HL-60 (cell line): ENCODE results near the gene SAFB2.

Experiments used
- DNase-seq, 2 experiments: peaks; one replicate each; pipeline ENCODE4 v3.0.0-alpha.2; 2010 to 2020; ENCODE audit warnings: low read depth in 1 of 2, low spot score in 1 of 2
- H3K27ac ChIP-seq: fragments of 250-450 bp; sonication (Bioruptor Pico); replicated peaks from 2 replicates; pipeline ENCODE4 v1.5.1; 2020; ENCODE audit warnings: mild to moderate bottlenecking, moderate library complexity
- H3K27me3 ChIP-seq: fragments of 250-450 bp; sonication (Bioruptor Pico); 2 replicates; pipeline ENCODE4 v1.5.1; 2021; ENCODE audit warnings: mild to moderate bottlenecking, moderate library complexity; ENCODE audit not compliant: insufficient read depth, poor library complexity, severe bottlenecking
- H3K4me3 ChIP-seq: replicated peaks from 2 replicates; pipeline ENCODE4 v1.5.1; 2011; ENCODE audit warnings: mild to moderate bottlenecking, control low read depth, low read length; ENCODE audit not compliant: insufficient read depth
- GABPA ChIP-seq: IDR thresholded peaks from 2 replicates; pipeline ENCODE4 v1.6.1; 2012; ENCODE audit warnings: low read depth
- POLR2AphosphoS5 ChIP-seq: IDR thresholded peaks from 2 replicates; pipeline ENCODE4 v1.6.1; 2012; ENCODE audit warnings: low read depth
- SPI1 ChIP-seq: IDR thresholded peaks from 2 replicates; pipeline ENCODE4 v1.6.1; 2012; ENCODE audit warnings: low read depth, mild to moderate bottlenecking, borderline replicate concordance
- TF ChIP-seq, protein P1 (sequence below): IDR thresholded peaks from 2 replicates; pipeline ENCODE4 v1.6.1; 2012; ENCODE audit warnings: low read depth; ENCODE audit not compliant: insufficient replicate concordance
- TF ChIP-seq, protein P2 (sequence below): IDR thresholded peaks from one replicate; pipeline ENCODE4 v1.5.1; 2011; ENCODE audit warnings: low read length, control low read depth, inconsistent platforms; ENCODE audit not compliant: insufficient read depth

SAFB2 gene

DNA sequence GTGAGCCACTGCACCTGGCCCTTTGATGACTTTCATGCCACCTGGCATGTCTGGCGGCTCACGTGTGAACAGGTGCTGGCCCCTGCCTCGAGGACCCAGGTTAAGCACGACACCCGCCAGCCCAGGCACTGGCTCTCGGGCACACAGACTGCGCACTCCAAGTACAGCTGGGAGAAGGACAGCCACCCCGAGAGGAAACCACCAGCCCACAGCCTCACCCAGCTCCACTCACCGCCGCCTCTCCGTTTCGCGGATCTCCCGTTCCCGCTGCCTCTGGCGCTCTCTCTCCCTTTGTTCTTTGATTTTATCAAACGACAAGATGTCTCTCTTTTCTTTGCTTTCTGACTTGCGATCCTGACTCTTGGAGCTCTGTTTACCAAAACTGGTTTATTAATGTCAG, 27.4 kb downstream of the SAFB2 start:
- TF ChIP-seq, protein P1, sequence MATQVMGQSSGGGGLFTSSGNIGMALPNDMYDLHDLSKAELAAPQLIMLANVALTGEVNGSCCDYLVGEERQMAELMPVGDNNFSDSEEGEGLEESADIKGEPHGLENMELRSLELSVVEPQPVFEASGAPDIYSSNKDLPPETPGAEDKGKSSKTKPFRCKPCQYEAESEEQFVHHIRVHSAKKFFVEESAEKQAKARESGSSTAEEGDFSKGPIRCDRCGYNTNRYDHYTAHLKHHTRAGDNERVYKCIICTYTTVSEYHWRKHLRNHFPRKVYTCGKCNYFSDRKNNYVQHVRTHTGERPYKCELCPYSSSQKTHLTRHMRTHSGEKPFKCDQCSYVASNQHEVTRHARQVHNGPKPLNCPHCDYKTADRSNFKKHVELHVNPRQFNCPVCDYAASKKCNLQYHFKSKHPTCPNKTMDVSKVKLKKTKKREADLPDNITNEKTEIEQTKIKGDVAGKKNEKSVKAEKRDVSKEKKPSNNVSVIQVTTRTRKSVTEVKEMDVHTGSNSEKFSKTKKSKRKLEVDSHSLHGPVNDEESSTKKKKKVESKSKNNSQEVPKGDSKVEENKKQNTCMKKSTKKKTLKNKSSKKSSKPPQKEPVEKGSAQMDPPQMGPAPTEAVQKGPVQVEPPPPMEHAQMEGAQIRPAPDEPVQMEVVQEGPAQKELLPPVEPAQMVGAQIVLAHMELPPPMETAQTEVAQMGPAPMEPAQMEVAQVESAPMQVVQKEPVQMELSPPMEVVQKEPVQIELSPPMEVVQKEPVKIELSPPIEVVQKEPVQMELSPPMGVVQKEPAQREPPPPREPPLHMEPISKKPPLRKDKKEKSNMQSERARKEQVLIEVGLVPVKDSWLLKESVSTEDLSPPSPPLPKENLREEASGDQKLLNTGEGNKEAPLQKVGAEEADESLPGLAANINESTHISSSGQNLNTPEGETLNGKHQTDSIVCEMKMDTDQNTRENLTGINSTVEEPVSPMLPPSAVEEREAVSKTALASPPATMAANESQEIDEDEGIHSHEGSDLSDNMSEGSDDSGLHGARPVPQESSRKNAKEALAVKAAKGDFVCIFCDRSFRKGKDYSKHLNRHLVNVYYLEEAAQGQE: no peak
- TF ChIP-seq GABPA (no peak), SPI1 (no peak), POLR2AphosphoS5 (no peak; the same call in 1 of the 2 replicates)
- TF ChIP-seq, protein P2, sequence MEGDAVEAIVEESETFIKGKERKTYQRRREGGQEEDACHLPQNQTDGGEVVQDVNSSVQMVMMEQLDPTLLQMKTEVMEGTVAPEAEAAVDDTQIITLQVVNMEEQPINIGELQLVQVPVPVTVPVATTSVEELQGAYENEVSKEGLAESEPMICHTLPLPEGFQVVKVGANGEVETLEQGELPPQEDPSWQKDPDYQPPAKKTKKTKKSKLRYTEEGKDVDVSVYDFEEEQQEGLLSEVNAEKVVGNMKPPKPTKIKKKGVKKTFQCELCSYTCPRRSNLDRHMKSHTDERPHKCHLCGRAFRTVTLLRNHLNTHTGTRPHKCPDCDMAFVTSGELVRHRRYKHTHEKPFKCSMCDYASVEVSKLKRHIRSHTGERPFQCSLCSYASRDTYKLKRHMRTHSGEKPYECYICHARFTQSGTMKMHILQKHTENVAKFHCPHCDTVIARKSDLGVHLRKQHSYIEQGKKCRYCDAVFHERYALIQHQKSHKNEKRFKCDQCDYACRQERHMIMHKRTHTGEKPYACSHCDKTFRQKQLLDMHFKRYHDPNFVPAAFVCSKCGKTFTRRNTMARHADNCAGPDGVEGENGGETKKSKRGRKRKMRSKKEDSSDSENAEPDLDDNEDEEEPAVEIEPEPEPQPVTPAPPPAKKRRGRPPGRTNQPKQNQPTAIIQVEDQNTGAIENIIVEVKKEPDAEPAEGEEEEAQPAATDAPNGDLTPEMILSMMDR: no peak
- H3K4me3 ChIP-seq: no peak overlapping the region
- DNase-seq: no peak
- no peaks in the 10 kb centered on the region for H3K27me3 ChIP-seq
- H3K27ac ChIP-seq: no peak overlapping the region

DNA sequence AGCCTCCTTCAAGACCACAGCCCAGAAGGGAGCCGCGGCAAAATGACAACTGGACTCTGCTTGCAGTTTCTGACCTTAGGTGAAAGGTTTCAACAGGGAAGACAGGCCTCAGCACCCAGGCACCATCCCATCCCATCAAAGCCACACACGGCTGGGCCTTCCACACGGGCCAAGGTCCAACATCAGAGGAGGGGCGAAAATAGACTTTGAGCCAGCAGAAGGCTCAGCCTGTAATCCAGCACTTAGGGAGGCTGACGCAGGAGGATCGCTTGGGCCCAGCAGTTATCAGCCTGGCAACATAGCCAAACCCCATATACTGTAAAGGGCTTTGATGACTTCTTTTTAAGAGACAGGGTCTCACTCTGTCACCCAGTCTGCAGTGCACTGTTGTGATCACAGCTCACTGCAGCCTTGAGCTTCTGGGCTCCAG, 28.0 kb downstream of the SAFB2 start:
- TF ChIP-seq, protein P2: no peak
- TF ChIP-seq POLR2AphosphoS5 (no peak; the same call in 1 of the 2 replicates), SPI1 (no peak), GABPA (no peak)
- TF ChIP-seq, protein P1: no peak
- H3K27ac ChIP-seq: no peak overlapping the region

DNA sequence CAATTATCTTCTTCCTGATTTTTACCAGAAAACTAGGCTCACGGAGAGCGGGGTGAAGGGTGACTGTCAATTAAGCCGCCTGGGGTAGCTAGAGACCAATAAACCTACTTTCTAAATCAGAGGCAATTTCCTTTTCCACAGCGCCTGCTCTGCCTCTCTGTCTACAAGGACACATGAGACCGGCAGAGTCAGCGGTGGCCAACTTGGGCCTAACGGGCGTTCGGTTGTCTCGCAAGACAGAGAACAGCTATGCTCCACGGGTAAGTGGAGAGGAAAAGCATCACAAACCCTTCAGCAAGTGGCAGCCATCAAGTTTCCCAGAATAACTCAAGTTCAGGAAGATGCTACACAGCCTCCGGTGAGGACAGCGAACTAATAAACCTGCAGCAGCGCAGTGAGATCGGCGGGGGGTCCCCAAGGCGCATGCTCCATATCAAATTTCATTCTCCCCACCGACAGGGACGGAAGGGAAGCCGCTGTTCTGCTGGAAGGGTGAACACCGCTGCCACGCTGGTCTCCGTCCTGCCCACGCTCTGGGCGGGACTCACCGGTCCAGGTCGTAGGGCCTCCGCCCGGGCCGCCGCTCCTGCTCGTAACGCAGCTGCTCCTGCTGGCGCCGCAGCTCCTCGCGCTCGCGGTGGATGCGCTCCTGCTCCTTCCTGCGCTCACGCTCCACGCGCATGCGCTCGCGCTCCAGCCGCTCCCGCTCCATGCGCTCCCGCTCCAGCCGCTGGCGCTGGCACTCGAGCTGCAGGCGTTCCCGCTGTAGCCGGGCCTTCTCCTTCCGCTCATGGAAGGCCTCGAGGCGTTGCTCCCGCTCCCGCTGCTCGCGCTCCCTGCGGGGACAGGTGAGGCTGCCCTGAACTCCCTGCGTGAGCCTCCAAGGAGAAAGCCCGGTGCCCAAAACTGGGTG, 29.0 kb downstream of the SAFB2 start:
- Histone ChIP-seq H3K27me3 (no peaks in the 10 kb centered on the region), H3K27ac (no peak overlapping the region), H3K4me3 (no peak overlapping the region)
- DNase-seq: no peak
- TF ChIP-seq, protein P2: no peak
- TF ChIP-seq POLR2AphosphoS5 (no peak), SPI1 (no peak), GABPA (no peak)
- TF ChIP-seq, protein P1: no peak

More for the DNA sequence above, 28.0 kb downstream of the SAFB2 start:
- Histone ChIP-seq H3K27me3 (no peaks in the 10 kb centered on the region), H3K4me3 (no peak overlapping the region)
- DNase-seq: no peak
